Panc1 (cell line): ENCODE measurements around the gene SAMD1. TPM values are rescaled to one million over a fixed set of nuclear protein-coding genes. Genes with fewer than 3 reads are reported as not detected.
"Not testable (repeated sequence)": the region's sequence is repeated elsewhere in the genome, so short reads cannot be mapped to it uniquely, and the experiment has no call there.

Experiments
- ATAC-seq: fragments of 200-7000 bp; cut with Tn5 transposase; 2 replicates; pipeline ENCODE4 v1.9.1; 2020; ENCODE audit warnings: mild to moderate bottlenecking, moderate library complexity
- BruUV-seq: library from RNA; stranded (reverse); fragments of 400-500 nt; replicated peaks from 2 replicates; lab custom pipeline; 2021; lab: Mats Ljungman, UMichigan
- CTCF ChIA-PET: fragments of 300-600 bp; sonication (Branson Sonifier 250); formaldehyde crosslinking; loops from one replicate; lab custom pipeline; 2022; ENCODE audit warnings: antibody characterized with exemption; lab: Charles Lee
- POLR2A ChIA-PET: fragments of 300-600 bp; sonication (Branson Sonifier 250); formaldehyde crosslinking; loops from one replicate; lab custom pipeline; 2022; ENCODE audit warnings: antibody characterized with exemption; lab: Charles Lee
- DNase-seq: peaks from one replicate; pipeline ENCODE4 v3.0.0-alpha.2; 2010; ENCODE audit warnings: low read depth, low spot score
- H3K27ac ChIP-seq: 2 replicates; pipeline ENCODE4 v1.5.1; 2011; ENCODE audit warnings: mild to moderate bottlenecking, low read length, inconsistent platforms
- H3K27me3 ChIP-seq: fragments of 200-500 bp; sonication (Bioruptor generic); 2 replicates; pipeline ENCODE4 v1.6.0; 2014; ENCODE audit warnings: low read length, inconsistent platforms; ENCODE audit not compliant: control insufficient read depth, insufficient read depth
- H3K36me3 ChIP-seq: fragments of 200-500 bp; sonication (Bioruptor generic); 2 replicates; pipeline ENCODE4 v1.5.1; 2014; ENCODE audit warnings: inconsistent platforms, mild to moderate bottlenecking, low read length, moderate library complexity; ENCODE audit not compliant: control insufficient read depth, insufficient read depth
- H3K4me1 ChIP-seq: 2 replicates; pipeline ENCODE4 v1.5.1; 2011; ENCODE audit warnings: inconsistent platforms, mild to moderate bottlenecking, low read length, moderate library complexity; ENCODE audit not compliant: control insufficient read depth, insufficient read depth
- H3K4me3 ChIP-seq, 2 experiments: 2 replicates each; pipeline ENCODE4 v1.5.1; 2011 to 2012; ENCODE audit warnings: low read depth in 2 of 2, low read length in 2 of 2, mild to moderate bottlenecking in 2 of 2, inconsistent platforms in 1 of 2, moderate library complexity in 1 of 2
- H3K9me3 ChIP-seq: fragments of 200-500 bp; sonication (Bioruptor generic); 2 replicates; pipeline ENCODE4 v1.5.1; 2014; ENCODE audit warnings: low read depth, mild to moderate bottlenecking, inconsistent platforms, low read length, moderate library complexity; ENCODE audit not compliant: control insufficient read depth, insufficient read depth
- POLR2AphosphoS5 ChIP-seq: IDR thresholded peaks from 2 replicates; pipeline ENCODE4 v1.6.1; 2012; ENCODE audit warnings: mild to moderate bottlenecking, low read depth, low read length, moderate library complexity
- SIN3A ChIP-seq: IDR thresholded peaks from 2 replicates; pipeline ENCODE4 v1.6.1; 2012; ENCODE audit warnings: low read depth, mild to moderate bottlenecking, low read length, moderate library complexity, borderline replicate concordance; ENCODE audit not compliant: insufficient read depth
- TCF7L2 ChIP-seq: IDR thresholded peaks from 2 replicates; pipeline ENCODE4 v1.6.1; 2011; ENCODE audit warnings: mild to moderate bottlenecking, low read depth, low read length, inconsistent platforms
- in situ Hi-C: cut with HindIII; loops from 2 replicates; pipeline ENCODE4 v1.10.0; 2016; ENCODE audit warnings: low sequenced_read_pairs, low pct_unique_long_range_greater_than_20kb
- intact Hi-C: fragments of 100-400 bp; cut with micrococcal nuclease; formaldehyde crosslinking; loops from one replicate; pipeline ENCODE4 v1.10.0; 2022; ENCODE audit not compliant: unreplicated experiment
- total RNA-seq: library from RNA; stranded (reverse); gene quantifications from one replicate; pipeline ENCODE4 v1.2.1, GENCODE V29; 2021; ENCODE audit not compliant: unreplicated experiment
- TF ChIP-seq, protein P1 (sequence below), 2 experiments: IDR thresholded peaks; 2 replicates each; pipeline ENCODE4 v1.6.1; 2011 to 2012; ENCODE audit warnings: low read depth in 2 of 2, control low read depth in 1 of 2, low read length in 1 of 2, mild to moderate bottlenecking in 1 of 2, moderate library complexity in 1 of 2; ENCODE audit not compliant: insufficient read depth in 1 of 2
- TF ChIP-seq, protein P2 (sequence below): fragments of 450-650 bp; IDR thresholded peaks from 2 replicates; pipeline ENCODE4 v1.5.1; 2017; ENCODE audit warnings: mild to moderate bottlenecking

The SAMD1 gene
- total RNA-seq, 1 experiment from 2014 or later, result 82.0 TPM

GRCh38 chr19:14051980-14052379 lies 38.6 kb downstream of the SAMD1 start:
- TF ChIP-seq POLR2AphosphoS5 (no peak), TCF7L2 (no peak), SIN3A (no peak)
- TF ChIP-seq, protein P1, sequence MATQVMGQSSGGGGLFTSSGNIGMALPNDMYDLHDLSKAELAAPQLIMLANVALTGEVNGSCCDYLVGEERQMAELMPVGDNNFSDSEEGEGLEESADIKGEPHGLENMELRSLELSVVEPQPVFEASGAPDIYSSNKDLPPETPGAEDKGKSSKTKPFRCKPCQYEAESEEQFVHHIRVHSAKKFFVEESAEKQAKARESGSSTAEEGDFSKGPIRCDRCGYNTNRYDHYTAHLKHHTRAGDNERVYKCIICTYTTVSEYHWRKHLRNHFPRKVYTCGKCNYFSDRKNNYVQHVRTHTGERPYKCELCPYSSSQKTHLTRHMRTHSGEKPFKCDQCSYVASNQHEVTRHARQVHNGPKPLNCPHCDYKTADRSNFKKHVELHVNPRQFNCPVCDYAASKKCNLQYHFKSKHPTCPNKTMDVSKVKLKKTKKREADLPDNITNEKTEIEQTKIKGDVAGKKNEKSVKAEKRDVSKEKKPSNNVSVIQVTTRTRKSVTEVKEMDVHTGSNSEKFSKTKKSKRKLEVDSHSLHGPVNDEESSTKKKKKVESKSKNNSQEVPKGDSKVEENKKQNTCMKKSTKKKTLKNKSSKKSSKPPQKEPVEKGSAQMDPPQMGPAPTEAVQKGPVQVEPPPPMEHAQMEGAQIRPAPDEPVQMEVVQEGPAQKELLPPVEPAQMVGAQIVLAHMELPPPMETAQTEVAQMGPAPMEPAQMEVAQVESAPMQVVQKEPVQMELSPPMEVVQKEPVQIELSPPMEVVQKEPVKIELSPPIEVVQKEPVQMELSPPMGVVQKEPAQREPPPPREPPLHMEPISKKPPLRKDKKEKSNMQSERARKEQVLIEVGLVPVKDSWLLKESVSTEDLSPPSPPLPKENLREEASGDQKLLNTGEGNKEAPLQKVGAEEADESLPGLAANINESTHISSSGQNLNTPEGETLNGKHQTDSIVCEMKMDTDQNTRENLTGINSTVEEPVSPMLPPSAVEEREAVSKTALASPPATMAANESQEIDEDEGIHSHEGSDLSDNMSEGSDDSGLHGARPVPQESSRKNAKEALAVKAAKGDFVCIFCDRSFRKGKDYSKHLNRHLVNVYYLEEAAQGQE (IDR thresholded peaks at IDR 0.05; ENCODE audit: insufficient read depth in 1 of 2, low read depth in 2 of 2, low read length in 1 of 2), result no peak
- TF ChIP-seq, protein P2, sequence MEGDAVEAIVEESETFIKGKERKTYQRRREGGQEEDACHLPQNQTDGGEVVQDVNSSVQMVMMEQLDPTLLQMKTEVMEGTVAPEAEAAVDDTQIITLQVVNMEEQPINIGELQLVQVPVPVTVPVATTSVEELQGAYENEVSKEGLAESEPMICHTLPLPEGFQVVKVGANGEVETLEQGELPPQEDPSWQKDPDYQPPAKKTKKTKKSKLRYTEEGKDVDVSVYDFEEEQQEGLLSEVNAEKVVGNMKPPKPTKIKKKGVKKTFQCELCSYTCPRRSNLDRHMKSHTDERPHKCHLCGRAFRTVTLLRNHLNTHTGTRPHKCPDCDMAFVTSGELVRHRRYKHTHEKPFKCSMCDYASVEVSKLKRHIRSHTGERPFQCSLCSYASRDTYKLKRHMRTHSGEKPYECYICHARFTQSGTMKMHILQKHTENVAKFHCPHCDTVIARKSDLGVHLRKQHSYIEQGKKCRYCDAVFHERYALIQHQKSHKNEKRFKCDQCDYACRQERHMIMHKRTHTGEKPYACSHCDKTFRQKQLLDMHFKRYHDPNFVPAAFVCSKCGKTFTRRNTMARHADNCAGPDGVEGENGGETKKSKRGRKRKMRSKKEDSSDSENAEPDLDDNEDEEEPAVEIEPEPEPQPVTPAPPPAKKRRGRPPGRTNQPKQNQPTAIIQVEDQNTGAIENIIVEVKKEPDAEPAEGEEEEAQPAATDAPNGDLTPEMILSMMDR, result no peak
- intact Hi-C loops, result no loop called here
- Histone ChIP-seq H3K27me3 (no peaks in the 10 kb centered on the region), H3K4me3 (no peak overlapping the region), H3K4me1 (no peaks in the 10 kb centered on the region), H3K9me3 (no peaks in the 10 kb centered on the region), H3K27ac (no peak overlapping the region), H3K36me3 (no peaks in the 10 kb centered on the region)
- POLR2A ChIA-PET, result no interaction called here
- DNase-seq (no peak), ATAC-seq (no peak)
- in situ Hi-C loops, result no loop called here
- no TSS peak for BruUV-seq
- CTCF ChIA-PET, result no interaction called here

GRCh38 chr19:14050961-14051360 lies 39.6 kb downstream of the SAMD1 start:
- H3K4me1 ChIP-seq, intact Hi-C loops, H3K36me3 ChIP-seq, in situ Hi-C loops, BruUV-seq, DNase-seq, POLR2A ChIA-PET, H3K9me3 ChIP-seq, ATAC-seq, H3K4me3 ChIP-seq, H3K27me3 ChIP-seq, H3K27ac ChIP-seq: not testable (repeated sequence)
- CTCF ChIA-PET, result interaction anchor here (0.6 kb wide), 2 partner anchors 22 to 32 kb away, joined by 3 read pairs; no protein-coding TSS in a partner anchor

- no TSS peak for BruUV-seq
- no peaks in the 10 kb centered on the region for H3K27me3 ChIP-seq
- ATAC-seq, result no peak
- intact Hi-C loops, result no loop called here
- H3K4me1 ChIP-seq, result no peaks in the 10 kb centered on the region
- no peak overlapping the region for H3K27ac ChIP-seq
- no peak for TF ChIP-seq SIN3A
- TF ChIP-seq, protein P2, result no peak
- no peak for TF ChIP-seq TCF7L2
- TF ChIP-seq, protein P1 (IDR thresholded peaks at IDR 0.05; ENCODE audit: insufficient read depth in 1 of 2, low read depth in 2 of 2, low read length in 1 of 2), result no peak
- no peak for TF ChIP-seq POLR2AphosphoS5
- ChIA-PET CTCF (no interaction called here), POLR2A (interaction anchor here (0.6 kb wide), 1 partner anchor 9 kb away, joined by 5 read pairs; no protein-coding TSS in a partner anchor)
- no peak for DNase-seq
- H3K4me3 ChIP-seq, result no peak overlapping the region
- H3K9me3 ChIP-seq, result no peaks in the 10 kb centered on the region
- no peaks in the 10 kb centered on the region for H3K36me3 ChIP-seq
- in situ Hi-C loops, result no loop called here
Observed at GRCh38 chr19:14050512-14050911, 40.0 kb downstream of the SAMD1 start.
